BLaER1 treated with 17β-estradiol and CSF1 and Interleukin-3, amounts not matched to agents 10 nM and 100 nM (cell line): ENCODE data around the gene PAN3.

Source experiments
- H3K27ac ChIP-seq, 11 experiments: shearing (Covaris generic); formaldehyde crosslinking; 2 replicates each; pipeline ENCODE4 v1.8.1; 2022
- H3K27me3 ChIP-seq, 11 experiments: shearing (Covaris generic); formaldehyde crosslinking; 2 replicates each; pipeline ENCODE4 v1.8.1; 2022
- H3K36me3 ChIP-seq, 11 experiments: shearing (Covaris generic); formaldehyde crosslinking; 2 replicates each; pipeline ENCODE4 v1.8.1; 2022
- H3K4me1 ChIP-seq, 10 experiments: shearing (Covaris generic); formaldehyde crosslinking; 2 replicates each; pipeline ENCODE4 v1.8.1; 2022
- H3K4me2 ChIP-seq, 11 experiments: shearing (Covaris generic); formaldehyde crosslinking; 2 replicates each; pipeline ENCODE4 v1.8.1; 2022
- H3K4me3 ChIP-seq, 10 experiments: shearing (Covaris generic); formaldehyde crosslinking; 2 replicates each; pipeline ENCODE4 v1.8.1; 2022
- H3K9ac ChIP-seq, 11 experiments: shearing (Covaris generic); formaldehyde crosslinking; 2 replicates each; pipeline ENCODE4 v1.8.1; 2022
- H3K9me3 ChIP-seq, 11 experiments: shearing (Covaris generic); formaldehyde crosslinking; replicated peaks in 1 of 11; 2 replicates each; pipeline ENCODE4 v1.8.1; 2022
- H4K20me1 ChIP-seq, 11 experiments: shearing (Covaris generic); formaldehyde crosslinking; 2 replicates each; pipeline ENCODE4 v1.8.1; 2022
- Cebpa-rat ChIP-seq, 11 experiments: shearing (Covaris generic); IDR thresholded peaks; 2 replicates each; pipeline ENCODE4 v1.8.1; 2022

PAN3 gene

GRCh38 chr13:28271056-28271840 lies 132.9 kb downstream of the PAN3 start:
- Histone ChIP-seq H4K20me1 (peaks cover 0 to 48% (median 0%) of the 10 kb centered on the region in 11 experiments; a peak in 5 of 22 replicates), H3K36me3 (peaks cover 72 to 88% (median 77%) of the 10 kb centered on the region in 11 experiments), H3K4me3 (no peak overlapping the region)

DNA sequence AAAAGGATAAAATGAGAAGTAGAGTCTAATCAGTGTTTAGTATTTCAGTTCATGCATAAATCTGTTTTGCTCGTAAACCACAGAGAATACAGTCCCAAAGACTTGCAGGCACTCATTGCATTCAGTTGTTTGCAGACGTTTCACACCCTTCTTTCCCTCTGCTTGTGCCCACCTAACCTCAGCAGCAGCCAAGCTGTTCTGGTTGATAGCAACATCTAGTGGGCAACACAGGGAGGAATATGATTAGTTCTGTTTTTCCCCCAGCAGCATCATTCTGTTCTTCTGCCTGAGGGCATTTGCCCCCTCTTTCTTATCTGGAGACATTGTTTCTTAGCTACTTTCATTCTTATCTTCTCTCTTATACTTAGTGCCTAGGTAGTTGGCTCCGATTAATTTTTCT lies 135.6 kb downstream of the PAN3 start:
- H3K4me3 ChIP-seq = no peak overlapping the region
- no peak for TF ChIP-seq Cebpa-rat (IDR thresholded peaks at IDR 0.05)
- H3K9me3 ChIP-seq = peaks cover 0 to 41% (median 13%) of the 10 kb centered on the region in 11 experiments; a peak in 12 of 22 replicates
- peaks cover 83 to 96% (median 85%) of the 10 kb centered on the region in 11 experiments for H3K36me3 ChIP-seq
- H3K27ac ChIP-seq = peak overlapping the region in 7 of 11 experiments; percentile 28 to 99 (median 97); a peak in 12 of 22 replicates
- H3K9ac ChIP-seq = no peak overlapping the region; a peak in 1 of 22 replicates
- H3K4me1 ChIP-seq = peaks cover 10 to 76% (median 54%) of the 10 kb centered on the region in 10 experiments
- H4K20me1 ChIP-seq = peaks cover 0 to 49% (median 0%) of the 10 kb centered on the region in 11 experiments; a peak in 5 of 22 replicates
- peak overlapping the region in 3 of 11 experiments; percentile 4 to 34 (median 34); a peak in 3 of 22 replicates for H3K4me2 ChIP-seq
- H3K27me3 ChIP-seq = no peaks in the 10 kb centered on the region; a peak in 1 of 22 replicates

More at GRCh38 chr13:28271056-28271840, 132.9 kb downstream of the PAN3 start:
- peaks cover 13 to 55% (median 29%) of the 10 kb centered on the region in 11 experiments for H3K9me3 ChIP-seq
- no peaks in the 10 kb centered on the region; a peak in 1 of 22 replicates for H3K27me3 ChIP-seq
- H3K4me2 ChIP-seq = peak overlapping the region in 9 of 11 experiments; percentile 22 to 82 (median 71); a peak in 17 of 22 replicates
- H3K4me1 ChIP-seq = peaks cover 18 to 86% (median 59%) of the 10 kb centered on the region in 10 experiments
- H3K27ac ChIP-seq = peak overlapping the region in 10 of 11 experiments; percentile 63 to 99 (median 94); a peak in 18 of 22 replicates
- H3K9ac ChIP-seq = peak overlapping the region in 8 of 11 experiments; percentile 6 to 83 (median 62); a peak in 12 of 22 replicates
- no peak for TF ChIP-seq Cebpa-rat (IDR thresholded peaks at IDR 0.05)

- Histone ChIP-seq H4K20me1 (peaks cover 0 to 16% (median 0%) of the 10 kb centered on the region in 11 experiments; a peak in 3 of 22 replicates), H3K36me3 (peaks cover 92 to 100% (median 97%) of the 10 kb centered on the region in 11 experiments), H3K4me3 (no peak overlapping the region), H3K27ac (no peak overlapping the region), H3K9ac (no peak overlapping the region), H3K4me1 (no peaks in the 10 kb centered on the region), H3K4me2 (no peak overlapping the region), H3K9me3 (peaks cover 0 to 9% (median 0%) of the 10 kb centered on the region in 11 experiments; a peak in 1 of 22 replicates), H3K27me3 (no peaks in the 10 kb centered on the region)
- no peak for TF ChIP-seq Cebpa-rat (IDR thresholded peaks at IDR 0.05)
Measured at GRCh38 chr13:28282451-28282850, 144.1 kb downstream of the PAN3 start.

DNA sequence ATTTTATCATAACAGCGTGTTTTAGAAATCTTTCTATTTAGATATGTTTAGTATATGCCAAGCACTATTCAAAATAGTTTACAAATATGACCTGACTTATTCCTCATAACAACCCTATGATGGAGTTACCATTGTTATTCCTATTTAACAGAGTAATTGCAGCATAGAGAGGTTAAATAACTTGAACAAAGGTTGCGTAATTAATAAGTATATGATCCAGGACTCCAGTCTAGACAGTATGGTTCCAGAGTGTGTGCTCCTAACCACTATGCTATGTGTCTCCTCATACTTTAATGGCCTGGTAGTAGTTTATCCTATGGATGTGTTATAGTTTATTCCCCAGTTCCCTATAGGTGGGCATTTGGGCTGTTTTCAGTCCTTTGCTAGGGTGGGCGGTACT lies 145.3 kb downstream of the PAN3 start:
- Histone ChIP-seq H3K4me2 (no peak overlapping the region), H3K4me1 (no peaks in the 10 kb centered on the region), H3K36me3 (peaks cover 94 to 100% (median 99%) of the 10 kb centered on the region in 11 experiments), H3K27ac (no peak overlapping the region), H3K27me3 (no peaks in the 10 kb centered on the region), H3K9me3 (peaks cover 0 to 5% (median 0%) of the 10 kb centered on the region in 11 experiments; a peak in 2 of 22 replicates), H3K9ac (no peak overlapping the region), H4K20me1 (peaks cover 0 to 10% (median 0%) of the 10 kb centered on the region in 11 experiments; a peak in 2 of 22 replicates), H3K4me3 (no peak overlapping the region)
- peak in 2 of 11 experiments; percentile 18 to 65; a peak in 1 of 22 replicates for TF ChIP-seq Cebpa-rat (IDR thresholded peaks at IDR 0.05)

- Histone ChIP-seq H3K9me3 (peaks cover 0 to 5% (median 0%) of the 10 kb centered on the region in 11 experiments; a peak in 2 of 22 replicates), H4K20me1 (peaks cover 0 to 10% (median 0%) of the 10 kb centered on the region in 11 experiments; a peak in 1 of 22 replicates), H3K27me3 (no peaks in the 10 kb centered on the region), H3K4me1 (no peaks in the 10 kb centered on the region), H3K27ac (peak overlapping the region in 4 of 11 experiments; percentile 5 to 19 (median 8); a peak in 1 of 22 replicates), H3K4me3 (no peak overlapping the region), H3K4me2 (no peak overlapping the region), H3K36me3 (peaks cover 87 to 100% (median 95%) of the 10 kb centered on the region in 11 experiments), H3K9ac (no peak overlapping the region)
- TF ChIP-seq Cebpa-rat (IDR thresholded peaks at IDR 0.05) = no peak
Measured at GRCh38 chr13:28286263-28286662, 147.9 kb downstream of the PAN3 start.

DNA sequence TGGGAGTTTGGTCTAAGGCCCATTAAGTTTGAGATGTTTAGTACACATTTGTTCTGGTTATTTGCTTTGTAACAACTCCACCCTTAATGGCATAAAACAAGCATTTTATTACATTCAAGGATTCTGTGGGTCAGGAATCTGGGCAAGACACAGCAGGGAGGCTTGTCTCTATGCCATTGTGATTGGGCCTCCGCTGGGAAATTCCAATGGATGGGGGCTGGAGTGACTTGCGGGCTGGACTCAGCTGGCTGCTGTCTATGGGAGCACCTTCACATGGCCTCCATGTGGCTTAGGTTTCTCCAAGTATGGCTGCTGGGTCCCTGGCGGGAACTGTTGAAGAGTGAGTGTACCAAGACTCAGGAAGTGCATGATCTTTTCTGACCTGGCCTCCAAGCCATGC lies 159.0 kb downstream of the PAN3 start:
- Histone ChIP-seq H3K4me2 (no peak overlapping the region), H4K20me1 (peaks cover 0 to 6% (median 0%) of the 10 kb centered on the region in 11 experiments; a peak in 1 of 22 replicates), H3K27ac (no peak overlapping the region), H3K9me3 (no peaks in the 10 kb centered on the region), H3K4me1 (peaks cover 0 to 20% (median 10%) of the 10 kb centered on the region in 10 experiments; a peak in 11 of 20 replicates), H3K27me3 (no peaks in the 10 kb centered on the region), H3K36me3 (peaks cover 41 to 63% (median 55%) of the 10 kb centered on the region in 11 experiments), H3K4me3 (no peak overlapping the region), H3K9ac (no peak overlapping the region)
- no peak for TF ChIP-seq Cebpa-rat (IDR thresholded peaks at IDR 0.05)

- Histone ChIP-seq H3K4me3 (no peak overlapping the region), H3K4me2 (peak overlapping the region in 2 of 11 experiments; percentile 21 to 24; a peak in 2 of 22 replicates), H4K20me1 (peaks cover 0 to 1% (median 0%) of the 10 kb centered on the region in 11 experiments; a peak in 1 of 22 replicates), H3K27ac (no peak overlapping the region), H3K9ac (no peak overlapping the region), H3K27me3 (no peaks in the 10 kb centered on the region), H3K9me3 (0 out of 22 replicates have a peak, but pooled peaks cover 0 to 2% (median 0%) of the 10 kb centered on the region in 11 experiments), H3K4me1 (peaks cover 0 to 20% (median 10%) of the 10 kb centered on the region in 10 experiments; a peak in 11 of 20 replicates), H3K36me3 (peaks cover 15 to 58% (median 39%) of the 10 kb centered on the region in 11 experiments)
- TF ChIP-seq Cebpa-rat (IDR thresholded peaks at IDR 0.05) = no peak
Measured at GRCh38 chr13:28299916-28300315, 161.6 kb downstream of the PAN3 start.

- peaks cover 0 to 11% (median 0%) of the 10 kb centered on the region in 11 experiments; a peak in 1 of 22 replicates for H3K9me3 ChIP-seq
- no peaks in the 10 kb centered on the region for H3K27me3 ChIP-seq
- H3K4me1 ChIP-seq = peaks cover 10 to 32% (median 20%) of the 10 kb centered on the region in 10 experiments; a peak in 17 of 20 replicates
- TF ChIP-seq Cebpa-rat (IDR thresholded peaks at IDR 0.05) = no peak
- H3K27ac ChIP-seq = no peak overlapping the region
- H3K9ac ChIP-seq = no peak overlapping the region
- H4K20me1 ChIP-seq = no peaks in the 10 kb centered on the region
- peaks cover 3 to 58% (median 34%) of the 10 kb centered on the region in 11 experiments; a peak in 20 of 22 replicates for H3K36me3 ChIP-seq
- peak overlapping the region in 6 of 11 experiments; percentile 19 to 42 (median 24); a peak in 7 of 22 replicates for H3K4me2 ChIP-seq
- no peak overlapping the region for H3K4me3 ChIP-seq
Measured at GRCh38 chr13:28301839-28302238, 163.5 kb downstream of the PAN3 start.
